NOMO-1 treated with dmso at 0.1 percent for 144 hours (cell line): Measurements from ENCODE around the gene TSG101.

Experiments used
- DNase-seq: peaks from one replicate; lab custom pipeline; 2025; ENCODE audit not compliant: unreplicated experiment; lab: John Stamatoyannopoulos, UW

Gene TSG101

GRCh38 chr11:18526521-18527296 is at the start of gene TSG101:
TSS of gene TSG101 (minus strand) at chr11:18526942. CDS start at chr11:18526816, 126 bp downstream.
- DNase-seq: peak; percentile 87

- DNase-seq: no peak
These were observed 48.6 kb upstream of the TSG101 start for GRCh38 chr11:18575361-18575760.

GRCh38 chr11:18567081-18567480 is 40.3 kb upstream of the TSG101 start:
- DNase-seq: no peak

GRCh38 chr11:18566406-18566805 is 39.7 kb upstream of the TSG101 start:
- no peak for DNase-seq

- no peak for DNase-seq
These were observed 37.4 kb upstream of the TSG101 start for GRCh38 chr11:18564149-18564548.

GRCh38 chr11:18563090-18563730 is 36.5 kb upstream of the TSG101 start:
- DNase-seq: no peak

GRCh38 chr11:18548001-18548400 is 21.3 kb upstream of the TSG101 start:
- no peak for DNase-seq

GRCh38 chr11:18540207-18541009 is 13.7 kb upstream of the TSG101 start:
- no peak for DNase-seq

- no peak for DNase-seq
These were observed 9.5 kb upstream of the TSG101 start for GRCh38 chr11:18536209-18536608.

- no peak for DNase-seq
These were observed 7.5 kb upstream of the TSG101 start for GRCh38 chr11:18534245-18534644.

GRCh38 chr11:18533365-18533764 is 6.6 kb upstream of the TSG101 start:
- no peak for DNase-seq

GRCh38 chr11:18527512-18527911 is 770 bp upstream of the TSG101 start:
- DNase-seq: peak; percentile 43

GRCh38 chr11:18526130-18526520 is 617 bp downstream of the TSG101 start:
- DNase-seq: no peak

GRCh38 chr11:18524248-18524647 is 2.5 kb downstream of the TSG101 start:
- no peak for DNase-seq

GRCh38 chr11:18523084-18523483 is 3.7 kb downstream of the TSG101 start:
- no peak for DNase-seq

GRCh38 chr11:18522388-18522787 is 4.4 kb downstream of the TSG101 start:
- DNase-seq: no peak

- no peak for DNase-seq
These were observed 5.6 kb downstream of the TSG101 start for GRCh38 chr11:18521122-18521521.

GRCh38 chr11:18502352-18502751 is 24.4 kb downstream of the TSG101 start:
- DNase-seq: no peak

GRCh38 chr11:18501629-18502028 is 25.1 kb downstream of the TSG101 start:
- DNase-seq: no peak

GRCh38 chr11:18498039-18498438 is 28.7 kb downstream of the TSG101 start:
- no peak for DNase-seq

- no peak for DNase-seq
These were observed 31.0 kb downstream of the TSG101 start for GRCh38 chr11:18495703-18496102.

- DNase-seq: peak; percentile 14
These were observed 31.5 kb downstream of the TSG101 start for GRCh38 chr11:18495271-18495670.
